ENCODE data around the gene SIRT6. TPM values are rescaled to one million over a fixed set of nuclear protein-coding genes. Genes with fewer than 3 reads are reported as not detected.
A peak's percentile ranks its signal among the peaks of the same experiment; 100 is the strongest.
"Not testable (repeated sequence)": the region's sequence is repeated elsewhere in the genome, so short reads cannot be mapped to it uniquely, and the experiment has no call there.

Gene SIRT6
- total RNA-seq, 3 donors from 2014 or later, result 21.5 to 29.8 (median 25.6) TPM

- intact Hi-C loops (cut with DNase I; ENCODE audit: low total_unique reads), result no loop called here
- Histone ChIP-seq H3K9me3 (no peaks in the 10 kb centered on the region), H3K27ac (no peak overlapping the region), H3K36me3 (no peaks in the 10 kb centered on the region), H3K27me3 (no peaks in the 10 kb centered on the region), H3K4me1 (no peaks in the 10 kb centered on the region), H3K4me3 (no peak overlapping the region)
- TF ChIP-seq CTCF (IDR thresholded peaks at IDR 0.05), result no peak
- no peak for TF ChIP-seq POLR2A (IDR thresholded peaks at IDR 0.05)
- no peak for TF ChIP-seq POLR2AphosphoS5 (IDR thresholded peaks at IDR 0.05)
- no peak for DNase-seq (ENCODE audit: low spot score in 2 of 2)
Measured at GRCh38 chr19:4130744-4131438, 51.5 kb downstream of the SIRT6 start.

- DNase-seq (ENCODE audit: low spot score in 2 of 2); H3K9me3 ChIP-seq; H3K36me3 ChIP-seq; H3K4me1 ChIP-seq; intact Hi-C loops (cut with DNase I; ENCODE audit: low total_unique reads); H3K27ac ChIP-seq; H3K4me3 ChIP-seq; H3K27me3 ChIP-seq: not testable (repeated sequence)
Measured at GRCh38 chr19:4129050-4129449, 53.3 kb downstream of the SIRT6 start.

- H3K9me3 ChIP-seq; DNase-seq (ENCODE audit: low spot score in 2 of 2); H3K36me3 ChIP-seq; H3K4me1 ChIP-seq; H3K27ac ChIP-seq; H3K4me3 ChIP-seq; H3K27me3 ChIP-seq; intact Hi-C loops (cut with DNase I; ENCODE audit: low total_unique reads): not testable (repeated sequence)
Measured at GRCh38 chr19:4127322-4127721, 55.0 kb downstream of the SIRT6 start.

GRCh38 chr19:4124638-4125037, 57.7 kb downstream of the SIRT6 start:
- no peak for DNase-seq (ENCODE audit: low spot score in 2 of 2)
- intact Hi-C loops (cut with DNase I; ENCODE audit: low total_unique reads), result no loop called here
- no peaks in the 10 kb centered on the region for H3K9me3 ChIP-seq
- H3K4me3 ChIP-seq, result peak overlapping the region; percentile 83 to 100 (median 89)
- no peak overlapping the region for H3K27ac ChIP-seq
- H3K4me1 ChIP-seq, result peaks cover 0 to 8% of the 10 kb centered on the region in 2 donors
- TF ChIP-seq POLR2AphosphoS5 (IDR thresholded peaks at IDR 0.05) (no peak), POLR2A (IDR thresholded peaks at IDR 0.05) (no peak), CTCF (IDR thresholded peaks at IDR 0.05) (no peak)
- H3K36me3 ChIP-seq, result no peaks in the 10 kb centered on the region
- no peaks in the 10 kb centered on the region for H3K27me3 ChIP-seq

Other genes with a start within 250 kb of the SIRT6 start
- under 1 TPM in 2 of 3 donors, not detected in 1; 0.73 to 0.98 TPM for gene NMRK2, start 249.5 kb downstream of the SIRT6 start, total RNA-seq
- 10 to 100 TPM; 60.3 to 68.6 (median 62.6) TPM for gene DAPK3, start 211.5 kb downstream of the SIRT6 start, total RNA-seq
- 1,000 to 10,000 TPM; 1,628 to 2,598 (median 1,993) TPM for gene EEF2, start 197.1 kb downstream of the SIRT6 start, total RNA-seq
- gene PIAS4, start 174.8 kb downstream of the SIRT6 start, total RNA-seq, result 10 to 100 TPM in 2 of 3 donors, 1 to 10 TPM in 1; 9.4 to 17.0 (median 15.7) TPM
- gene ZBTB7A, start 115.7 kb downstream of the SIRT6 start, total RNA-seq, result 10 to 100 TPM; 29.0 to 38.7 (median 29.8) TPM
- 10 to 100 TPM; 50.8 to 72.8 (median 64.5) TPM for gene MAP2K2, start 58.4 kb downstream of the SIRT6 start, total RNA-seq
- not detected for gene CREB3L3, start 28.9 kb downstream of the SIRT6 start, total RNA-seq
- gene ANKRD24, start 126 bp upstream of the SIRT6 start, total RNA-seq, result 1 to 10 TPM in 1 of 3 donors, under 1 TPM in 2; 0.80 to 3.2 (median 0.98) TPM
- gene EBI3, start 47.0 kb upstream of the SIRT6 start, total RNA-seq, result 10 to 100 TPM in 1 of 3 donors, 1 to 10 TPM in 1, under 1 TPM in 1; 0.66 to 12.6 (median 8.2) TPM
- gene YJU2, start 64.5 kb upstream of the SIRT6 start, total RNA-seq, result 10 to 100 TPM; 18.9 to 24.6 (median 24.4) TPM
- gene SHD, start 96.7 kb upstream of the SIRT6 start, total RNA-seq, result not detected
- not detected for gene TMIGD2, start 119.8 kb upstream of the SIRT6 start, total RNA-seq
- under 1 TPM in 1 of 3 donors, not detected in 2; 0.88 TPM for gene FSD1, start 122.0 kb upstream of the SIRT6 start, total RNA-seq
- gene STAP2, start 156.3 kb upstream of the SIRT6 start, total RNA-seq, result 10 to 100 TPM in 2 of 3 donors, 1 to 10 TPM in 1; 1.6 to 51.4 (median 25.9) TPM
- 1 to 10 TPM; 6.1 to 7.7 (median 7.5) TPM for gene MPND, start 161.0 kb upstream of the SIRT6 start, total RNA-seq
- 10 to 100 TPM; 25.6 to 52.5 (median 33.8) TPM for gene SH3GL1, start 218.0 kb upstream of the SIRT6 start, total RNA-seq
- gene CHAF1A, start 220.1 kb upstream of the SIRT6 start, total RNA-seq, result 1 to 10 TPM; 6.3 to 8.2 (median 7.9) TPM